Mesodermal cell (in vitro differentiated cells): ENCODE data around the gene FOXJ3.

Experiments used
- H3K27ac ChIP-seq: 2 replicates; pipeline ENCODE4 v1.7.0; 2013; ENCODE audit warnings: mild to moderate bottlenecking, low read depth, low read length, moderate library complexity; ENCODE audit not compliant: severe bottlenecking
- H3K36me3 ChIP-seq: 2 replicates; pipeline ENCODE4 v1.7.1; 2013; ENCODE audit warnings: mild to moderate bottlenecking, low read length, moderate library complexity; ENCODE audit not compliant: control insufficient read depth, insufficient read depth
- H3K4me1 ChIP-seq: one replicate; pipeline ENCODE4 v1.7.1; 2013; ENCODE audit warnings: mild to moderate bottlenecking, low read length; ENCODE audit not compliant: insufficient read depth, control insufficient read depth, poor library complexity, severe bottlenecking
- H3K4me3 ChIP-seq: 2 replicates; pipeline ENCODE4 v1.7.0; 2013; ENCODE audit warnings: low read length, control low read depth, mild to moderate bottlenecking; ENCODE audit not compliant: insufficient read depth, poor library complexity, severe bottlenecking; ENCODE audit errors: extremely low read depth
- H3K9me3 ChIP-seq: 2 replicates; pipeline ENCODE4 v1.7.1; 2013; ENCODE audit warnings: mild to moderate bottlenecking, low read length, moderate library complexity; ENCODE audit not compliant: control insufficient read depth
- WGBS, 2 experiments: methylation state at CpG; one replicate each; pipeline ENCODE4 v1.1.5; 2013; ENCODE audit warnings: missing lambda C conversion rate in 2 of 2; ENCODE audit not compliant: insufficient coverage in 2 of 2; 5-methylcytosine and 5-hydroxymethylcytosine counted together

Gene FOXJ3

DNA sequence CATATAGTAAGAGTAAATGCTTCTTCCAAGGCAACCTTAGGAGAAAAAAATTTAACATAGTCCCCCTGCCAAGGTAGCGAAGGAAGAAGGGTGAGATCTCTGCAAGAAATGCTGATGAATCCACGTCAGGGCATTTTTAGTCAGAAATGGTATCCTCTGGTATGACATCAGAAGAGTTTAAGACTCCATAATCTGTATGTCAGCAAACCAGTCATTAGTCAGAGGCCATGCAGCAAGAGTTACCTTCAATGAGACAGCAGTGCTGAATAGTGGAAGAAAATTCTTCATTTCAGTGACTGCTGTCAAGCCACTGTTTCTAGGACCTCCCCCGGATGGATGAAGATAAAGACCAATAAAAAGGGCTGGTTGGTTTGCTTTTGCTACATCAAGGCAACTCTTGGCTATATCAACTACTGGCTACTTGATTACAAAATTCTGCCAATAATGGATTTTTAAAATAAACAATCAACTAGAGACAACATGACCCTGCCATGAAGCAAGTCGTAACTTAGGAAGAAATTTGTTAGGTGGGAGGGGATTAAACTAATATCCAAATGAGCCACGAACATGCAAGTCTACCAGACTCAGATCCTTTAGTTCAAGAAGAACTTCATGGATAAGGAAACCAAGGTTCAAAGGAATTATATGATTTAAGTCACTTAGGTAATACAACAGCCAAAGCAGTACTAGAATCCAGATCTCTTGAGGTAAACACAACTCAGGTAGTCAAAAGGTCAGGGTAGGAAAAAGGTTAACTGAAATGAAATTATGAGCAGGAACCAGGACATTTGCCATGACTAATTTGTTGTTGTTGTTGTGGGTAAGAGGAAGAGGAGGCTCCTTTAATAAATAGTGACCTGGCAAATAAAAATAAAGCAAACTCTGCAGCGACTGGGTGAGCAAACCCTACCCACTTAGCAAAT, 144.8 kb downstream of the FOXJ3 start:
- H3K9me3 ChIP-seq: no peaks in the 10 kb centered on the region
- WGBS, 2 experiments: 91 to 100% methylated on average over 2 to 3 of the region's 6 CpGs
- H3K4me3 ChIP-seq: no peak overlapping the region
- no peak overlapping the region for H3K27ac ChIP-seq
- H3K36me3 ChIP-seq: peaks cover 39% of the 10 kb centered on the region
- peaks cover 10% of the 10 kb centered on the region for H3K4me1 ChIP-seq

GRCh38 chr1:42186152-42186551, 148.9 kb downstream of the FOXJ3 start:
- H3K9me3 ChIP-seq: no peaks in the 10 kb centered on the region
- H3K4me3 ChIP-seq: no peak overlapping the region
- peaks cover 25% of the 10 kb centered on the region for H3K4me1 ChIP-seq
- WGBS, 2 experiments: 91 to 100% methylated on average over 1 to 2 of the region's 3 CpGs
- peak overlapping the region; percentile 25 for H3K27ac ChIP-seq
- H3K36me3 ChIP-seq: peaks cover 31% of the 10 kb centered on the region

DNA sequence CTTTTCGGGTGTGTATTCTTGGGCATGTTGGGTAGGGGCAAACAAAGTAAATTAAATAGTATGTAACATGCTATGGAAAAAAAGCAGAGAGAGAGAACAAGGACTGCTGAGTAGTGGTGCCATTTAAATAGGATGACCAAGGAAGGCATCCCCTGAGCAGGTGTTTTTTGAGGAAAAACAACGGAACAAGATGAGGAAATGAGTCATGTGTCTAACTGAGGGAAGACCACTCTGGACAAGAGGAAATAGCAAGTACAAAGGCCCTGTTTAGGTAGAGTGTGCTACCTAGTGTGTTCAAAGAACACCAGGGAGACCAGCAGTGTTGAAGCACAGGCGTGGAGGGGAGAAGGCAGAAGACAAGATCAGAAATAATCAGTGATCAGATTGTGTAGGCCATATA, 150.4 kb downstream of the FOXJ3 start:
- Histone ChIP-seq H3K36me3 (peaks cover 44% of the 10 kb centered on the region), H3K4me1 (peaks cover 32% of the 10 kb centered on the region)
- 92 to 96% methylated on average over 3 of the region's 3 CpGs for WGBS, 2 experiments

DNA sequence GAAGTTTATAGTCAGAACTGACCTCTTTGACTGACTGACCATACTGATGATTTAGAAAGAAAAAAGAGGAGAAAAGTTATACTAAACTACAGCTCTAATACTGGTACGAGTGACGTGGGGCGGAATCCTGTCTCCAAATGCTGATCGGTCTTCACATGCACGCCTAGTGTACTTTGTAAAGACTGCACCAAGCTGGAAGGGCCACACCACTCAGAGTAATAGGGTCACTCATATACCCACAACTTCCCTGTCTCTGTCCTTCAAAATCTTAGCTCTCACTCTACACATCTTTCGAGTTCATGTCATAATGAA, 151.1 kb downstream of the FOXJ3 start:
- WGBS, 2 experiments: 96% methylated on average over 5 of the region's 6 CpGs; no CpG with 5 or more reads in 1 of the 2 experiments
- Histone ChIP-seq H3K27ac (peak overlapping the region; percentile 6), H3K36me3 (peaks cover 44% of the 10 kb centered on the region), H3K4me3 (no peak overlapping the region), H3K9me3 (no peaks in the 10 kb centered on the region), H3K4me1 (peaks cover 36% of the 10 kb centered on the region)

More for the DNA sequence above, 150.4 kb downstream of the FOXJ3 start:
- Histone ChIP-seq H3K27ac (no peak overlapping the region), H3K4me3 (no peak overlapping the region), H3K9me3 (no peaks in the 10 kb centered on the region)

GRCh38 chr1:42183210-42183956, 151.7 kb downstream of the FOXJ3 start:
- Histone ChIP-seq H3K4me1 (peaks cover 40% of the 10 kb centered on the region), H3K4me3 (no peak overlapping the region), H3K9me3 (no peaks in the 10 kb centered on the region), H3K27ac (peak overlapping the region; percentile 6), H3K36me3 (peaks cover 43% of the 10 kb centered on the region)
- WGBS, 2 experiments: no CpG with 5 or more reads among the region's 7 CpGs

- H3K4me1 ChIP-seq: peaks cover 51% of the 10 kb centered on the region
- no peak overlapping the region for H3K27ac ChIP-seq
- 96 to 100% methylated on average over 2 to 3 of the region's 4 CpGs for WGBS, 2 experiments
- no peak overlapping the region for H3K4me3 ChIP-seq
- no peaks in the 10 kb centered on the region for H3K9me3 ChIP-seq
- peaks cover 37% of the 10 kb centered on the region for H3K36me3 ChIP-seq
Measured at GRCh38 chr1:42181687-42182086, 153.3 kb downstream of the FOXJ3 start.

DNA sequence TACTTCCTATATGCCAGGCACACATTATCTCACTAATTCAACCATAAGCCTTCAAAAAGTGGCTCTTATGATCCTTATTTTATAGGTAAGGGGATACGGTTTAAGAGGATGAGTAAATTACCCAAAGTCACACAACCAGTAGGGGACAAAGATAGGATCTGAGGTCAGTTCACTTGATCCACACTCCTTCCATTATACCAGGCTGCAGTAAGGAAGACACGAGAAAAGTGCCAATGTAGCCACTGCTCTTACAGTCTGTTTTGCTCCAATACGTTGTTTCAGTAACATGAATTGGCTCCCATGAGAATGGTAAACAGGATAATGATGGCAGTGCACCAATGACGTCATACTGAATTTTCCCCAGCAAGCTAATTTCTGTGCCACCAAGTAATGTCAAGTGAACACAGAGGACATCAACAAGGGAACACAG, 155.1 kb downstream of the FOXJ3 start:
- Histone ChIP-seq H3K4me3 (no peak overlapping the region), H3K36me3 (peaks cover 49% of the 10 kb centered on the region), H3K27ac (peak overlapping the region; percentile 20), H3K9me3 (no peaks in the 10 kb centered on the region), H3K4me1 (peaks cover 41% of the 10 kb centered on the region)
- WGBS, 2 experiments: 78 to 100% methylated on average over 2 of the region's 4 CpGs

DNA sequence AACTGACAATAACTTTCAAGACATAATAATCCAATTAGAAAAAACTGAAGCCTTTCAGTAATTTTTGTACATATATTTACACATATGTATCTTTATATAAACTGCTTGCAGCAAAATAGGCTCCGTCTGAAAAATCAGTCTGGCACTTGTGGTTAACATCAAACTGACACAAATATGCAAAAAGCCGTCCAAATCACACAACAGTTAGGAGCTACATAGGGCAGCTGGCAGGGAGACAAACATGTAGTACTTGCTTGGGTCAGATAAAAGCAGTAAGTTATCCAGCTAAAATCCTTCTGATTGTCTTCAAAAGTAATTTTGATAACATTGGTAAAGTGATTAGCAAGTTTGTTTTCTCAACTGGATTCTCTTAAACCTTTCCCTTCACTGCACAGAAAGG, 155.8 kb downstream of the FOXJ3 start:
- Histone ChIP-seq H3K27ac (peak overlapping the region; percentile 20), H3K4me1 (peaks cover 35% of the 10 kb centered on the region), H3K4me3 (no peak overlapping the region), H3K9me3 (no peaks in the 10 kb centered on the region), H3K36me3 (peaks cover 49% of the 10 kb centered on the region)
- WGBS, 2 experiments: 100% methylated on average over 1 of the region's 2 CpGs; no CpG with 5 or more reads in 1 of the 2 experiments

DNA sequence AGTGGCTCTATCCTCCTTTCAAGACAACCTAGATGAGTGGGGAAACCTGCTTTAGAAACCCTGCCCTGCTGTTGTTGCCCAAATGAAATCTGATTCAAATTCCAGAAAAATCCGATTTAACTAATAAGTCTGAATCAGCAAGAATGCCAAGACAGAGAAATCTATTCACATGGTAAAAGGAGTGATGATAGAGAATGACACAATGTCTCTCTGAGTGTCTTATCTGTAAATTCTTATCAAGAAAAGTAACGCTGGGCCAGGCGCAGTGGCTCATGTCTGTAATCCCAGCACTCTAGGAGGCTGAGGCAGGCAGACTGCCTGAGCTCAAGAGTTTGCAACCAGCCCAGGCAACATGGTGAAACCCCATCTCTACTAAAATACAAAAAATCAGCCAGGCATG, 156.8 kb downstream of the FOXJ3 start:
- Histone ChIP-seq H3K9me3 (no peaks in the 10 kb centered on the region), H3K4me3 (no peak overlapping the region), H3K4me1 (peaks cover 29% of the 10 kb centered on the region), H3K36me3 (peaks cover 49% of the 10 kb centered on the region), H3K27ac (peak overlapping the region; percentile 78)
- WGBS, 2 experiments: 60 to 62% methylated on average over 2 of the region's 3 CpGs

DNA sequence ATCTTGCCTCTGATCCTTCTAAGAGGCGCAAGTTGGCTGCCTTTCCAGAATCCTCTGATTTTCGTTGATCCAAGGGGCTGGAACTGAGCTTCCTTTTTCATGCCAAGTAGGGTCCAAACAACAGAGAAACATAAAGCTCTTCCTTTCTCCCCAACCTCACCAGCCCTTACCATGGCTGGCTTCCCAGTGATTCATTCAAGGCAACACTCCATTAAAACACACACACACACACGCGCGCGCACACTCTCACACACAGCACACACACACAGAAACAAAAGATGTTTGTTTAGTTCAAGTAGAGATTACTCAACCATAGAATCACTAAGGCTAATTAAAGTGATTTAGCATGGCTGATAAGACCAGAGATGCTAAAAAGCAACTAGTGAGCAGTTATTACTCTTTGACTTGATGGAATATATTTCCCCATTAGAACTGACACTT, 157.5 kb downstream of the FOXJ3 start:
- H3K27ac ChIP-seq: peak overlapping the region; percentile 78
- H3K4me1 ChIP-seq: peaks cover 29% of the 10 kb centered on the region
- no peaks in the 10 kb centered on the region for H3K9me3 ChIP-seq
- WGBS, 2 experiments: 75 to 88% methylated on average over 2 of the region's 6 CpGs
- no peak overlapping the region for H3K4me3 ChIP-seq
- H3K36me3 ChIP-seq: peaks cover 48% of the 10 kb centered on the region
